HCT116 (cell line): ENCODE measurements around the gene SPEM1. TPM values are rescaled to one million over a fixed set of nuclear protein-coding genes. Genes with fewer than 3 reads are reported as not detected.

Experiments used
- ATAC-seq: fragments of 200-7000 bp; cut with Tn5 transposase; 2 replicates; pipeline ENCODE4 v1.9.1; 2020; ENCODE audit warnings: mild to moderate bottlenecking, moderate library complexity
- BruUV-seq: library from RNA; stranded (reverse); fragments of 400-500 nt; replicated peaks from 2 replicates; lab custom pipeline; 2021; lab: Mats Ljungman, UMichigan
- CTCF ChIA-PET: fragments of 300-600 bp; sonication (Branson Sonifier 250); formaldehyde crosslinking; loops from one replicate; lab custom pipeline; 2021; ENCODE audit warnings: antibody characterized with exemption; lab: Charles Lee
- POLR2A ChIA-PET: fragments of 300-600, 350-600 bp; sonication (Branson Sonifier 250); formaldehyde crosslinking; loops from one replicate; lab custom pipeline; 2021; ENCODE audit warnings: antibody characterized with exemption; lab: Charles Lee
- RAD21 ChIA-PET, 2 experiments: fragments of 300-600 bp; sonication (Branson Sonifier 250); formaldehyde crosslinking; loops; one replicate each; lab custom pipeline; 2023; ENCODE audit warnings: low total read pairs in 2 of 2; ENCODE audit not compliant: uncharacterized antibody in 2 of 2, unreplicated experiment in 2 of 2, low non-redundant PET in 1 of 2; lab: Charles Lee
- DNase-seq: peaks from one replicate; pipeline ENCODE4 v3.0.0-alpha.2; 2010; ENCODE audit warnings: low read depth, low spot score
- H2AFZ ChIP-seq: fragments of 200-600 bp; shearing (Covaris generic), sonication (generic); 2 replicates; pipeline ENCODE4 v1.6.1; 2017; ENCODE audit warnings: low read depth, mixed run types, mixed read lengths, antibody characterized with exemption, low read length; ENCODE audit not compliant: poor library complexity, severe bottlenecking
- H3K27ac ChIP-seq: 2 replicates; pipeline ENCODE4 v1.5.1; 2012; ENCODE audit warnings: low read depth, low read length
- H3K27me3 ChIP-seq: fragments of 200-600 bp; sonication (generic); 2 replicates; pipeline ENCODE4 v1.6.1; 2016; ENCODE audit warnings: mixed run types, low read length, mixed read lengths; ENCODE audit not compliant: insufficient read depth
- H3K36me3 ChIP-seq, 2 experiments: fragments of 200-500 bp in 1 of 2; fragments of 200-600 bp in 1 of 2; sonication (Bioruptor generic) in 1 of 2; sonication (generic) in 1 of 2; 2 replicates each; pipeline versions ENCODE4 v1.5.1 to v1.6.1; 2014 to 2016; ENCODE audit warnings: low read length in 2 of 2, inconsistent platforms in 1 of 2, mixed read lengths in 1 of 2, mixed run types in 1 of 2; ENCODE audit not compliant: insufficient read depth in 2 of 2, control insufficient read depth in 1 of 2
- H3K4me1 ChIP-seq, 2 experiments: fragments of 200-600 bp in 1 of 2; sonication (generic) in 1 of 2; 2 replicates each; pipeline versions ENCODE4 v1.5.1 to v1.6.1; 2012 to 2017; ENCODE audit warnings: low read length in 2 of 2, inconsistent platforms in 1 of 2, mild to moderate bottlenecking in 1 of 2, mixed read lengths in 1 of 2, mixed run types in 1 of 2, moderate library complexity in 1 of 2; ENCODE audit not compliant: insufficient read depth in 2 of 2, control insufficient read depth in 1 of 2
- H3K4me2 ChIP-seq: fragments of 200-600 bp; sonication (generic); 2 replicates; pipeline ENCODE4 v1.6.1; 2017; ENCODE audit warnings: mixed run types, low read length, mixed read lengths
- H3K4me3 ChIP-seq, 2 experiments: fragments of 200-600 bp in 1 of 2; sonication (generic) in 1 of 2; replicated peaks in 1 of 2; 2 replicates each; pipeline ENCODE4 v1.5.1; 2011 to 2016; ENCODE audit warnings: low read length in 2 of 2, control low read depth in 1 of 2, low read depth in 1 of 2, mild to moderate bottlenecking in 1 of 2, mixed read lengths in 1 of 2, mixed run types in 1 of 2
- H3K79me2 ChIP-seq: fragments of 200-600 bp; sonication (generic); 2 replicates; pipeline ENCODE4 v1.6.1; 2017; ENCODE audit warnings: mild to moderate bottlenecking, mixed run types, low read length, moderate library complexity, mixed read lengths; ENCODE audit not compliant: insufficient read depth
- H3K9ac ChIP-seq: fragments of 200-600 bp; sonication (generic); 2 replicates; pipeline ENCODE4 v1.6.1; 2016; ENCODE audit warnings: low read length, mixed read lengths
- H3K9me2 ChIP-seq: fragments of 200-600 bp; sonication (generic), shearing (Covaris generic); 2 replicates; pipeline ENCODE4 v1.6.1; 2017; ENCODE audit warnings: mixed run types, mild to moderate bottlenecking, moderate library complexity; ENCODE audit not compliant: insufficient read depth
- H3K9me3 ChIP-seq, 2 experiments: fragments of 200-500 bp in 1 of 2; fragments of 200-600 bp in 1 of 2; sonication (Bioruptor generic) in 1 of 2; sonication (generic) in 1 of 2; 2 replicates each; pipeline ENCODE4 v1.6.1; 2014 to 2017; ENCODE audit warnings: low read length in 2 of 2, mixed read lengths in 2 of 2, inconsistent platforms in 1 of 2, low read depth in 1 of 2, mild to moderate bottlenecking in 1 of 2, mixed run types in 1 of 2, moderate library complexity in 1 of 2; ENCODE audit not compliant: control insufficient read depth in 1 of 2, insufficient read depth in 1 of 2
- H4K20me1 ChIP-seq: fragments of 200-600 bp; sonication (generic), shearing (Covaris generic); 2 replicates; pipeline ENCODE4 v1.6.1; 2017; ENCODE audit warnings: mixed run types, mild to moderate bottlenecking, moderate library complexity; ENCODE audit not compliant: insufficient read depth
- CBX3 ChIP-seq: IDR thresholded peaks from 2 replicates; pipeline ENCODE4 v1.6.1; 2012; ENCODE audit warnings: low read depth
- CEBPB ChIP-seq: IDR thresholded peaks from 2 replicates; pipeline ENCODE4 v1.6.1; 2012; ENCODE audit warnings: low read depth
- EGR1 ChIP-seq: IDR thresholded peaks from 2 replicates; pipeline ENCODE4 v1.6.1; 2012; ENCODE audit warnings: low read depth
- ELF1 ChIP-seq: IDR thresholded peaks from 2 replicates; pipeline ENCODE4 v1.6.1; 2012; ENCODE audit warnings: low read depth, borderline replicate concordance
- EZH2 ChIP-seq: fragments of 200-600 bp; sonication (generic); IDR thresholded peaks from 2 replicates; pipeline ENCODE4 v1.6.1; 2017; ENCODE audit warnings: antibody characterized with exemption, mixed run types
- FOSL1 ChIP-seq: IDR thresholded peaks from 2 replicates; pipeline ENCODE4 v1.6.1; 2012; ENCODE audit warnings: low read depth
- JUND ChIP-seq: IDR thresholded peaks from 2 replicates; pipeline ENCODE4 v1.6.1; 2012
- POLR2A ChIP-seq: IDR thresholded peaks from 2 replicates; pipeline ENCODE4 v1.7.0; 2011; ENCODE audit warnings: borderline replicate concordance; ENCODE audit not compliant: insufficient read depth, insufficient read length; ENCODE audit errors: extremely low read depth
- POLR2AphosphoS5 ChIP-seq: IDR thresholded peaks from 2 replicates; pipeline ENCODE4 v1.6.1; 2011; ENCODE audit warnings: mild to moderate bottlenecking, low read depth, low read length, moderate library complexity
- RAD21 ChIP-seq: IDR thresholded peaks from 2 replicates; pipeline ENCODE4 v1.6.1; 2012; ENCODE audit warnings: low read depth, mild to moderate bottlenecking
- SP1 ChIP-seq: IDR thresholded peaks from 2 replicates; pipeline ENCODE4 v1.6.1; 2012; ENCODE audit warnings: low read depth
- SRF ChIP-seq: IDR thresholded peaks from 2 replicates; pipeline ENCODE4 v1.6.1; 2012; ENCODE audit warnings: low read depth
- TCF7L2 ChIP-seq: IDR thresholded peaks from 2 replicates; pipeline ENCODE4 v1.7.0; 2011; ENCODE audit warnings: borderline replicate concordance, inconsistent platforms; ENCODE audit not compliant: insufficient read depth, insufficient read length; ENCODE audit errors: extremely low read depth
- YY1 ChIP-seq: IDR thresholded peaks from 2 replicates; pipeline ENCODE4 v1.6.1; 2011; ENCODE audit warnings: low read length, low read depth, moderate library complexity, mild to moderate bottlenecking; ENCODE audit not compliant: insufficient replicate concordance; ENCODE audit errors: extremely low read depth
- ZFX ChIP-seq: fragments of 450-650 bp; IDR thresholded peaks from 2 replicates; pipeline ENCODE4 v1.6.1; 2017
- ZNF274 ChIP-seq: fragments of 200-500 bp; sonication (Bioruptor generic); IDR thresholded peaks from 2 replicates; pipeline ENCODE4 v1.6.1; 2014; ENCODE audit warnings: mild to moderate bottlenecking, low read depth, low read length, inconsistent platforms
- intact Hi-C: fragments of 100-400 bp; cut with micrococcal nuclease; formaldehyde crosslinking; loops from 2 replicates; pipeline ENCODE4 v1.10.0; 2022
- total RNA-seq: library from RNA; stranded (reverse); gene quantifications from one replicate; pipeline ENCODE4 v1.2.1, GENCODE V29; 2021; ENCODE audit not compliant: unreplicated experiment
- TF ChIP-seq, protein P1 (sequence below): IDR thresholded peaks from 2 replicates; pipeline ENCODE4 v1.6.1; 2011; ENCODE audit warnings: mild to moderate bottlenecking, low read length, moderate library complexity; ENCODE audit not compliant: insufficient replicate concordance; ENCODE audit errors: extremely low read depth
- TF ChIP-seq, protein P2 (sequence below): IDR thresholded peaks from 2 replicates; pipeline ENCODE4 v1.6.1; 2012
- TF ChIP-seq, protein P3 (sequence below): IDR thresholded peaks from 2 replicates; pipeline ENCODE4 v1.6.1; 2012; ENCODE audit warnings: low read depth
- TF ChIP-seq, protein P4 (sequence below), 3 experiments: fragments of 200-600 bp in 1 of 3; sonication (generic) in 1 of 3; IDR thresholded peaks in 2 of 3; conservative IDR thresholded peaks in 1 of 3; 2 replicates each; pipeline ENCODE4 v1.5.1; 2012 to 2017; ENCODE audit warnings: low read depth in 2 of 3, low read length in 2 of 3, antibody characterized with exemption in 1 of 3, borderline replicate concordance in 1 of 3, control low read depth in 1 of 3, mild to moderate bottlenecking in 1 of 3, mixed read lengths in 1 of 3, mixed run types in 1 of 3, moderate library complexity in 1 of 3; ENCODE audit not compliant: insufficient read depth in 1 of 3

The SPEM1 gene
- total RNA-seq, 1 experiment from 2014 or later: 0.32 TPM

DNA sequence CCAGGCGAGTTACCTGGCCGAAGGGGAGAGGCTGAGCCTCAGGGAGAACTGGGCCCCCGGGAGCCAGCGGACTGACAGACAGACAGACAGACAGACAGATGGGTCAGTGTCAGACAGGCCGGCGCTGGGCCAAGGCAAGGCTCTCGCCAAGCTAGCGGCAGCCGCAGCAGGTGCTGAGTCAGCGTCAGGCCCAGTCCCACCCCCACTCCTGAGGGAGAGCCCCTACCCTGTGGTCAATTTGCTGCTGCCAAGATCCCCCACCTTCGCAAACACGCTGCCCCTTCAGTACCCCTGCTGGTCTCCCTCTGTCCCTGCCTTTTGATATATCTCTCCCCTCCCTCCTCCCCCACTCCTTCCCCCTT is 20.7 kb downstream of the SPEM1 start:
- Histone ChIP-seq H3K9me3 (no peaks in the 10 kb centered on the region), H4K20me1 (no peaks in the 10 kb centered on the region), H3K4me2 (no peak overlapping the region), H3K4me3 (no peak overlapping the region), H3K9me2 (no peaks in the 10 kb centered on the region), H3K36me3 (no peaks in the 10 kb centered on the region), H3K9ac (no peak overlapping the region), H3K4me1 (peaks cover 27 to 43% of the 10 kb centered on the region in 2 experiments), H3K27me3 (no peaks in the 10 kb centered on the region), H2AFZ (no peak overlapping the region), H3K27ac (no peak overlapping the region), H3K79me2 (no peaks in the 10 kb centered on the region)
- BruUV-seq: no TSS peak
- DNase-seq (no peak), ATAC-seq (no peak)
- POLR2A ChIA-PET: interaction anchor here (0.6 kb wide), 1 partner anchor 286 kb away, joined by 3 read pairs; no protein-coding TSS in a partner anchor
- intact Hi-C loops: no loop called here
- TF ChIP-seq SP1: no peak
- TF ChIP-seq JUND: no peak
- TF ChIP-seq YY1: no peak
- TF ChIP-seq ZFX: no peak
- TF ChIP-seq, protein P1, sequence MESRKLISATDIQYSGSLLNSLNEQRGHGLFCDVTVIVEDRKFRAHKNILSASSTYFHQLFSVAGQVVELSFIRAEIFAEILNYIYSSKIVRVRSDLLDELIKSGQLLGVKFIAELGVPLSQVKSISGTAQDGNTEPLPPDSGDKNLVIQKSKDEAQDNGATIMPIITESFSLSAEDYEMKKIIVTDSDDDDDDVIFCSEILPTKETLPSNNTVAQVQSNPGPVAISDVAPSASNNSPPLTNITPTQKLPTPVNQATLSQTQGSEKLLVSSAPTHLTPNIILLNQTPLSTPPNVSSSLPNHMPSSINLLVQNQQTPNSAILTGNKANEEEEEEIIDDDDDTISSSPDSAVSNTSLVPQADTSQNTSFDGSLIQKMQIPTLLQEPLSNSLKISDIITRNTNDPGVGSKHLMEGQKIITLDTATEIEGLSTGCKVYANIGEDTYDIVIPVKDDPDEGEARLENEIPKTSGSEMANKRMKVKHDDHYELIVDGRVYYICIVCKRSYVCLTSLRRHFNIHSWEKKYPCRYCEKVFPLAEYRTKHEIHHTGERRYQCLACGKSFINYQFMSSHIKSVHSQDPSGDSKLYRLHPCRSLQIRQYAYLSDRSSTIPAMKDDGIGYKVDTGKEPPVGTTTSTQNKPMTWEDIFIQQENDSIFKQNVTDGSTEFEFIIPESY: no peak
- TF ChIP-seq SRF: no peak
- TF ChIP-seq POLR2AphosphoS5: no peak
- TF ChIP-seq FOSL1: no peak
- no peak for TF ChIP-seq TCF7L2
- TF ChIP-seq POLR2A: no peak
- TF ChIP-seq, protein P2, sequence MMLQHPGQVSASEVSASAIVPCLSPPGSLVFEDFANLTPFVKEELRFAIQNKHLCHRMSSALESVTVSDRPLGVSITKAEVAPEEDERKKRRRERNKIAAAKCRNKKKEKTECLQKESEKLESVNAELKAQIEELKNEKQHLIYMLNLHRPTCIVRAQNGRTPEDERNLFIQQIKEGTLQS: no peak
- no peak for TF ChIP-seq ZNF274
- TF ChIP-seq EGR1: no peak
- TF ChIP-seq RAD21: no peak
- TF ChIP-seq ELF1: no peak
- no peak for TF ChIP-seq EZH2
- TF ChIP-seq CBX3: no peak
- TF ChIP-seq, protein P3, sequence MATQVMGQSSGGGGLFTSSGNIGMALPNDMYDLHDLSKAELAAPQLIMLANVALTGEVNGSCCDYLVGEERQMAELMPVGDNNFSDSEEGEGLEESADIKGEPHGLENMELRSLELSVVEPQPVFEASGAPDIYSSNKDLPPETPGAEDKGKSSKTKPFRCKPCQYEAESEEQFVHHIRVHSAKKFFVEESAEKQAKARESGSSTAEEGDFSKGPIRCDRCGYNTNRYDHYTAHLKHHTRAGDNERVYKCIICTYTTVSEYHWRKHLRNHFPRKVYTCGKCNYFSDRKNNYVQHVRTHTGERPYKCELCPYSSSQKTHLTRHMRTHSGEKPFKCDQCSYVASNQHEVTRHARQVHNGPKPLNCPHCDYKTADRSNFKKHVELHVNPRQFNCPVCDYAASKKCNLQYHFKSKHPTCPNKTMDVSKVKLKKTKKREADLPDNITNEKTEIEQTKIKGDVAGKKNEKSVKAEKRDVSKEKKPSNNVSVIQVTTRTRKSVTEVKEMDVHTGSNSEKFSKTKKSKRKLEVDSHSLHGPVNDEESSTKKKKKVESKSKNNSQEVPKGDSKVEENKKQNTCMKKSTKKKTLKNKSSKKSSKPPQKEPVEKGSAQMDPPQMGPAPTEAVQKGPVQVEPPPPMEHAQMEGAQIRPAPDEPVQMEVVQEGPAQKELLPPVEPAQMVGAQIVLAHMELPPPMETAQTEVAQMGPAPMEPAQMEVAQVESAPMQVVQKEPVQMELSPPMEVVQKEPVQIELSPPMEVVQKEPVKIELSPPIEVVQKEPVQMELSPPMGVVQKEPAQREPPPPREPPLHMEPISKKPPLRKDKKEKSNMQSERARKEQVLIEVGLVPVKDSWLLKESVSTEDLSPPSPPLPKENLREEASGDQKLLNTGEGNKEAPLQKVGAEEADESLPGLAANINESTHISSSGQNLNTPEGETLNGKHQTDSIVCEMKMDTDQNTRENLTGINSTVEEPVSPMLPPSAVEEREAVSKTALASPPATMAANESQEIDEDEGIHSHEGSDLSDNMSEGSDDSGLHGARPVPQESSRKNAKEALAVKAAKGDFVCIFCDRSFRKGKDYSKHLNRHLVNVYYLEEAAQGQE: no peak
- no peak for TF ChIP-seq CEBPB
- TF ChIP-seq, protein P4, sequence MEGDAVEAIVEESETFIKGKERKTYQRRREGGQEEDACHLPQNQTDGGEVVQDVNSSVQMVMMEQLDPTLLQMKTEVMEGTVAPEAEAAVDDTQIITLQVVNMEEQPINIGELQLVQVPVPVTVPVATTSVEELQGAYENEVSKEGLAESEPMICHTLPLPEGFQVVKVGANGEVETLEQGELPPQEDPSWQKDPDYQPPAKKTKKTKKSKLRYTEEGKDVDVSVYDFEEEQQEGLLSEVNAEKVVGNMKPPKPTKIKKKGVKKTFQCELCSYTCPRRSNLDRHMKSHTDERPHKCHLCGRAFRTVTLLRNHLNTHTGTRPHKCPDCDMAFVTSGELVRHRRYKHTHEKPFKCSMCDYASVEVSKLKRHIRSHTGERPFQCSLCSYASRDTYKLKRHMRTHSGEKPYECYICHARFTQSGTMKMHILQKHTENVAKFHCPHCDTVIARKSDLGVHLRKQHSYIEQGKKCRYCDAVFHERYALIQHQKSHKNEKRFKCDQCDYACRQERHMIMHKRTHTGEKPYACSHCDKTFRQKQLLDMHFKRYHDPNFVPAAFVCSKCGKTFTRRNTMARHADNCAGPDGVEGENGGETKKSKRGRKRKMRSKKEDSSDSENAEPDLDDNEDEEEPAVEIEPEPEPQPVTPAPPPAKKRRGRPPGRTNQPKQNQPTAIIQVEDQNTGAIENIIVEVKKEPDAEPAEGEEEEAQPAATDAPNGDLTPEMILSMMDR (IDR thresholded peaks at IDR 0.05 in 2 of 3, conservative IDR thresholded peaks at IDR 0.05 in 1 of 3; ENCODE audit: borderline replicate concordance in 1 of 3, insufficient read depth in 1 of 3, low read depth in 2 of 3, low read length in 2 of 3): no peak
- RAD21 ChIA-PET: no interaction called here
- CTCF ChIA-PET: no interaction called here
